NCI-H128 (cell line): ENCODE data around the gene FMC1.
"Not testable (repeated sequence)": the region's sequence is repeated elsewhere in the genome, so short reads cannot be mapped to it uniquely, and the experiment has no call there.

Experiments
- DNase-seq: peaks from one replicate; lab custom pipeline; 2025; ENCODE audit not compliant: unreplicated experiment; lab: John Stamatoyannopoulos, UW

The FMC1 gene

DNA sequence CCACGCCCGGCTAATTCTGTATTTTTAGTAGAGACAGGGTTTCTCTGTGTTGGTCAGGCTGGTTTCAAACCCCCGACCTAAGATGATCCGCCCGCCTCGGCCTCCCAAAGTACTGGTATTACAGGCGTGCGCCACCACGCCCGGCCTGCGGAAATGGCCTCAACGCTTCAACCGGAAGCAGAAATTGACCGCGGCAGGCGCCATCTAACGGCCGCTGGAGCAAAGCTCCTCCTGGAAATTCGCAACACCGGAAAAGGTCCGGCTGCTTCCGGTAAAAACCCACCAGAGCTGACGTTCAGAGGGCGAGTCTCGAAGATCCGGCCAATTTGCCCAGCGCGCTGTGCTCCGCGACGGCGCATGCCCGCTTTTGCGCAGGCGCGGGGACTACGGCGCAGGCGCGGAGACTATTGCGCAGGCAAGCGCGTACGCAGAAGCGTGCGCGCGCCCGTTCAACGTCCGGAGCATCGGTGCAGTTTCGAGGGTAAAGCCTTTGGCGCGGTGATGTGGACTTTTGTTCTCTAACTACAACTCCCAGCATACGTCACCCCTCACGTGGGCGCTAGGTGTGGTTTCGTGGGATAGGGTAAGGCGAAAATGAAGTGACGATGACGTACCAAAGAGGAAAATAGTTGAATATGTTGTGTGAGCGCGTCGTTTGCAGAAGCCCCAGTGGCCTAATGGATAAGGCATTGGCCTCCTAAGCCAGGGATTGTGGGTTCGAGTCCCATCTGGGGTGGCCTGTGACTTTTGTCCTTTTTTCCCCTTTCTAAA lies 915 bp upstream of the FMC1 start:
- DNase-seq = peak; percentile 97

DNA sequence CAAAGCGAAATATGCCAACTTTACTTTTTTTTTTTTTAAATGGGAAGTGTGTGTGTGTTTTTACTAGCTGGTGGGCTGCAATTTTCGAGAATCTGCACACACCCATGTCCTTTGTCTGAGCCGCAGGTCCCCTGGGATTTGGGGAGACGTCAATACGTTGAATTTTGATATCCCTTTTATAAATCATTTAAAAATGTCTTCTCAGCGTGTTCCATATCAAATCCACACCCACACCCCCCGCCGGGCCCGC lies 404 bp upstream of the FMC1 start:
- DNase-seq = no peak

- no peak for DNase-seq
Measured at GRCh38 chr7:139341776-139342226, 664 bp downstream of the FMC1 start.

- no peak for DNase-seq
Measured at GRCh38 chr7:139345042-139345441, 3.9 kb downstream of the FMC1 start.

DNA sequence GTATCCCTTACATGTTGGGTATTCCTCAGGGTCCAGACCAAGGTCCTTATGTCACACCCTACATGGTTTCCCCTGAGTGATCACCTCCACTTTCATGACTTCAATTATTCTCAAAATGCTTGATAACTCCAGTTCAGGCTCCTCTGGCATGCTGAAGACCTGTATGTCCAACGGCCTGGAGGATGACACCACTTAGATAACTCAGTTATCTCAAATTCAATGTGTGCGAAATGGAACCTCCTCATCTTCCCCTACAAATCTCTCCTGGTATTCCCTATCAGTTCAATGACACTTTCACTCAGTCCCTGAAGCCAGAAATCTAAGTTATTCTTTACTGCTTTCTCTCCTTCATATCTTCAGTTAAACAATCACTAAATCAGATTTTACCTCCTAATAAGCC lies 9.9 kb downstream of the FMC1 start:
- DNase-seq = no peak

- no peak for DNase-seq
Measured at GRCh38 chr7:139354729-139355128, 13.6 kb downstream of the FMC1 start.

DNA sequence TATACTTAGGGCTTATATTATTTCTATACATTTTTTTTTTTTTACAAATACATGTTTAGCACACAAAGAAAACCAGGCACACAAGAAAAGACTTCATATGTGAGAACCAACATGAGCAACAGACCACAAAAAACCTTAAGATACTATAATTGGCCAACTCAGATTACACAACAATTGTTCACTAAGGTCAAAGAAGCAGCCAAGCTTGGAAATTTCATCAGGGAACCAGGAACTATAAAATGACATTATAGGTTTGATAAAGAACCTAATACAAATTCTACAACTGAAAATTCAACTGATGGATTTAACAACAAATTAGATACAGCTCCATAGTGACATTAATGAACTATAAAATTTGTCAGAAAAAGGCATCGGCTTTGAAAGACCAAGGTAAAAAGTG lies 14.2 kb downstream of the FMC1 start:
- no peak for DNase-seq

- not testable (repeated sequence) for DNase-seq
Measured at GRCh38 chr7:139357729-139358506, 16.8 kb downstream of the FMC1 start.

DNA sequence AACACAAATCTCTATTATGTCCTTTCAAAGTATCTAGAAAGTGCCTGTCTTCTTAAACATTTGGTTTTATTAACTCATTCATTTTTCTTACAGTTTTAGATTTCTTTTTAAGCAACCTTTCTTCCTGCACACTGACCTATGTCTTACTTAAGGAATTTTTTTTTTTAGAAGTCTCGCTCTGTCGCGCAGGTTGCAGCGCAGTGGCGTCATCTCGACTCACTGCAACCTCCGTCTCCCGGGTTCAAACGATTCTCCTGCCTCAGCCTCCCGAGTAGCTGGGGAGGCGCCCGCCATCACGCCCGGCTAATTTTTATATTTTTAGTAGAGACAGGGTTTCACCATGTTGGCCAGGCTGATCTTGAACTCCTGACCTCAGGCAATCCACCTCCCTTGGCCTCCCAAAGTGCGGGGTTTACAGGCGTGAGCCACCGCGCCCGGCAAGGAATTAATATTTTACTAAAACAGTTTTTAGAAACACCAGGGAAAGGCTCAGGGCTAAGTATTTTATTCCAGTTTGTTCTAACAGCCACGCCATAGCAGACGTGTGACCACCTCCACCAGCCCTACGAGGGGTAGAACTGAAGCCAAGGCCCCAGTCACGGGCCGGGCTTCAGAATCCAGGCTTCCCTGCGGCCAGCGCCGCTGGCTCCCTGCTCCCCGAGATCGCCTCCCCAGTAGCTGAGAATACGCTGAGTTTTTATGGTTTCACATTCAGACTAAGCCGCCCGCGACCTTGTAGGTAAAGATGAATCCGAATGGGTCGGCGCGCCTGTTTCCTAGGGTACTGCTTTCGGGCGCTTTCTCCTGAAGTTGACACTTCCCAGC lies 17.6 kb downstream of the FMC1 start:
- DNase-seq = no peak

GRCh38 chr7:139359366-139360209 lies 18.5 kb downstream of the FMC1 start, which contains the start of gene LUC7L2:
TSS of gene LUC7L2 (plus strand) at chr7:139359894. CDS start at chr7:139360262, 368 bp downstream.
- peak; percentile 95 for DNase-seq

GRCh38 chr7:139360210-139360947 lies 19.2 kb downstream of the FMC1 start:
- peak; percentile 88 for DNase-seq

GRCh38 chr7:139360948-139361307 lies 19.8 kb downstream of the FMC1 start:
- no peak for DNase-seq

GRCh38 chr7:139361523-139361922 lies 20.4 kb downstream of the FMC1 start:
- no peak for DNase-seq

DNA sequence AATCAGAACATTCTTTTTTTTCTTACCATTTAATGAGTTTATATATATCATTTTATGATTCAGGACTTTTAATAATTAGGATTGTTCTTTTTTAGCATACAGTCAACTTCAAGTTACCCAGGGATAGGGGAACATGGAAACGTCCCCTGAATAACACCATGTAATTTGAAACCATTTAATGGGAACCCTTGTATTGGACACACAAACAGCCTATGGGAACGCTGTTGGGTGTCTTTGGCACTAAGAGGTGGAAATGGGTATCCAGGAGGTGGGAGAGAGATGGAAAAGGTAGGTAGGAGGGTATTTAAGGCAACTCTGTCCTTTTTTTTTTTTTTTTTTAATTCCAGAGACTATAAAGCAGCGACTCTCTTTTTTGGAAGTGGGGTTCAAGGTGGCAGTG lies 21.2 kb downstream of the FMC1 start:
- DNase-seq = no peak

- no peak for DNase-seq
Measured at GRCh38 chr7:139362981-139363380, 21.8 kb downstream of the FMC1 start.

GRCh38 chr7:139365336-139365735 lies 24.2 kb downstream of the FMC1 start:
- no peak for DNase-seq

DNA sequence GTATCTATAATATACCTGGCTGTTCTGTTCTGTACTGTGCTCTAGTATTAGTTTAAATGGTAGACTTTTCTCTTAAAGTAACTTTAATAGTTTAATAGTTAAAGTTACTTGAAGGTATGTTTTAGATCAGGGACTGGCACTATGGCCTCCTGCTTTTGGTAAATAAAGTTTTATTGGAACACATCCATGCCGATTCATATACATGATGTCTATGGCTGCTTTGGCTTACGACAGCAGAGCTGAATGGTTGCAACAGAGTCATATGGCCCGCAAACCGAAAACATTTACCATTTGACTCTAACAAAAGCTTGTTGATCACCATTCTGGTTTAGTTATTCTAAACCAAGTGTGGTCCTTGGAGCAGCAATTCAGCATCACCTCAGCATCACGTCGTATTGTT lies 25.3 kb downstream of the FMC1 start:
- no peak for DNase-seq

DNA sequence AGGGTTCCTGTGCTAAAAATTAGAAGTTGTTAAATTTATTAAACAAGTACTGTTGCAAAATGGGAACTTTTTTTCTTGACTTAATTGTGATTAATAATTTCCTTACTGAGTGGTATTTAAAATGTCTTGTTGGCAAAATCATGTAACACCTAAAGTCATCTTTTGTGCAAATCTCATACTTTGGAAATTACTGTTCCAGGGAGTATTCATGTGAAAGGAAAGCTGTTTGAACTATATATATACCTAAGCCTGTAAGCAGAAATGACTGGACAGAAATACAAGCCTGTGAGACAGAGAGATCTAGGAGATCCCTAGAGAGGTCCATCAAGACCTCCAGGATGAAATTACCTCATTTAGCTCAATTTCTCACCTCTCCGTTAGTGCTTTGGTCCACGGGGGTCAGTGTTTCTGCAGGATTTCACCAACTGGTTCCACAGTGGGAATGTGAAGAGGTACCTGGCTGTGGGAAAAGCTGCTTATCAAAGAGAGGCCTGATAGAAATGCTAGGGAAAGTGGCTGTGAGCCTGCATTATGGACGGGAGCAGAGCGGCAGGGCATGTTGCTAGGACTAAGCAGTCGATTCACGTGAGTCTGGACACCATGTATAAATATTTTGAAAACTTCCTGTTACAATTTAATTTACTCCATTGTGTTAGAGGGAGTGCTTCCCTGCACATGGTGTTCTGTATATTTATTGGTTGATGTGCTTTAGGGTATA lies 26.5 kb downstream of the FMC1 start:
- no peak for DNase-seq

DNA sequence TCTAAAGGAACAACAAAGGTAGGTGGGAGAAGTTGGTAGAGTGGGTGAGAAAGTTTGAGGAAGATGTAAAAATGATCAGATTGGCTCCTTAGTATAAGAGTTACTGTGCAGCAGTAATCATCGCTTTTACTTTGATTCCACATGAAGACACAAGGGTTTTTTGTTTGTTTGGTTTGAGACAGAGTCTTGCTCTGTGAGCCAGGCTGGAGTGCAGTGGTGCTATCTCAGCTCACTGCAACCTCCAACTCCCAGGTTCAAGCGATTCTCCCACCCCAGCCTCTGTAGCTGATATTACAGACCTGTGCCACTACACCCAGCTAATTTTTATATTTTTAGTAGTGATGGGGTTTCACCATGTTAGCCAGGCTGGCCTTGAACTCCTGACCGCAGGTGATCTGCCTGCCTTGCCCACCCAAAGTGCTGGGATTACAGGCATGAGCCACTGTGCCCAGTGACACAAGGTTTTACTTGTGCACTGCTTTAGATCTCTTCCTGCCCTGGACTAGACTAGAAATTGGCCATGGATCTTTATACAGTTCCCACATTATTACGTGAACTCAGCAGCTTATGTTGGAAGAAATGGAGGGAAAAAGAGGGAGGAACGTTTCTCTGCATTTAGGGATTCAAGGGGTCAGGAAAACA lies 29.3 kb downstream of the FMC1 start:
- no peak for DNase-seq
